GM19043 (cell line): Measurements from ENCODE around the gene RHBDF2.

Source experiments
- ATAC-seq: cut with Tn5 transposase; IDR thresholded peaks from one replicate; pipeline ENCODE4 v1.9.1; 2021; ENCODE audit warnings: low read depth; ENCODE audit not compliant: unreplicated experiment

The RHBDF2 gene

GRCh38 chr17:76487451-76488192 is 13.6 kb downstream of the RHBDF2 start:
- ATAC-seq = no peak

- no peak for ATAC-seq
Observed at GRCh38 chr17:76485569-76485968, 15.7 kb downstream of the RHBDF2 start.

GRCh38 chr17:76484228-76484725 is 16.9 kb downstream of the RHBDF2 start:
- no peak for ATAC-seq

GRCh38 chr17:76481071-76481655 is 20.1 kb downstream of the RHBDF2 start:
- ATAC-seq = peak; percentile 59

- ATAC-seq = peak; percentile 14
Observed at GRCh38 chr17:76480632-76481031, 20.6 kb downstream of the RHBDF2 start.

GRCh38 chr17:76479515-76480060 is 21.6 kb downstream of the RHBDF2 start:
- no peak for ATAC-seq

- ATAC-seq = no peak
Observed at GRCh38 chr17:76478730-76479514, 22.3 kb downstream of the RHBDF2 start.

- ATAC-seq = no peak
Observed at GRCh38 chr17:76478097-76478496, 23.1 kb downstream of the RHBDF2 start.

GRCh38 chr17:76477576-76477975 is 23.6 kb downstream of the RHBDF2 start:
- no peak for ATAC-seq

- ATAC-seq = no peak
Observed at GRCh38 chr17:76476736-76477135, 24.5 kb downstream of the RHBDF2 start.

- no peak for ATAC-seq
Observed at GRCh38 chr17:76475302-76475701, 25.9 kb downstream of the RHBDF2 start.

GRCh38 chr17:76474894-76475293 is 26.3 kb downstream of the RHBDF2 start:
- ATAC-seq = no peak

GRCh38 chr17:76474238-76474637 is 27.0 kb downstream of the RHBDF2 start:
- no peak for ATAC-seq

- ATAC-seq = no peak
Observed at GRCh38 chr17:76473541-76473985, 27.7 kb downstream of the RHBDF2 start.

- no peak for ATAC-seq
Observed at GRCh38 chr17:76472726-76473125, 28.5 kb downstream of the RHBDF2 start.

- no peak for ATAC-seq
Observed at GRCh38 chr17:76472258-76472645, 29.0 kb downstream of the RHBDF2 start.

- no peak for ATAC-seq
Observed at GRCh38 chr17:76471498-76472257, 29.5 kb downstream of the RHBDF2 start.

GRCh38 chr17:76469991-76470739 is 31.1 kb downstream of the RHBDF2 start:
- ATAC-seq = no peak
